H1 (cell line): ENCODE data around the gene KCNQ1.

Experiments used
- BRCA1 ChIP-seq: IDR thresholded peaks from 2 replicates; pipeline ENCODE4 v1.6.1; 2012; ENCODE audit warnings: low read depth, low read length, improper control_type of control experiment
- E2F6 ChIP-seq: IDR thresholded peaks from 2 replicates; pipeline ENCODE4 v1.6.1; 2012; ENCODE audit warnings: inconsistent platforms
- EZH2 ChIP-seq: fragments of 200-600 bp; sonication (generic); IDR thresholded peaks from 2 replicates; pipeline ENCODE4 v1.7.1; 2012; ENCODE audit warnings: low read depth, mild to moderate bottlenecking, moderate library complexity, low read length, inconsistent platforms; ENCODE audit not compliant: severe bottlenecking
- POLR2A ChIP-seq, 2 experiments: IDR thresholded peaks; 1 replicate in 1 of 2; 2 replicates in 1 of 2; pipeline ENCODE4 v1.6.1; 2011; ENCODE audit warnings: low read depth in 2 of 2, low read length in 2 of 2, mild to moderate bottlenecking in 2 of 2; ENCODE audit errors: control extremely low read depth in 1 of 2
- POLR2AphosphoS5 ChIP-seq: IDR thresholded peaks from 2 replicates; pipeline ENCODE4 v1.6.1; 2011; ENCODE audit warnings: low read depth, low read length
- SIN3A ChIP-seq, 2 experiments: IDR thresholded peaks in 1 of 2; conservative IDR thresholded peaks in 1 of 2; 2 replicates each; pipeline ENCODE4 v1.6.1; 2011 to 2012; ENCODE audit warnings: low read length in 2 of 2, improper control_type of control experiment in 1 of 2, low read depth in 1 of 2, mild to moderate bottlenecking in 1 of 2
- SP1 ChIP-seq: IDR thresholded peaks from 2 replicates; pipeline ENCODE4 v1.6.1; 2011; ENCODE audit warnings: low read depth, low read length
- TBP ChIP-seq: IDR thresholded peaks from 2 replicates; pipeline ENCODE4 v1.6.1; 2011; ENCODE audit warnings: low read depth, low read length, improper control_type of control experiment
- TF ChIP-seq, protein P1 (sequence below), 3 experiments: IDR thresholded peaks; 1 replicate in 2 of 3; 2 replicates in 1 of 3; pipeline versions ENCODE4 v1.5.1 to v1.6.1; 2011; ENCODE audit warnings: low read length in 3 of 3, mild to moderate bottlenecking in 3 of 3, inconsistent platforms in 2 of 3, low read depth in 1 of 3, moderate library complexity in 1 of 3; ENCODE audit not compliant: insufficient read depth in 1 of 3; ENCODE audit errors: control extremely low read depth in 1 of 3

DNA sequence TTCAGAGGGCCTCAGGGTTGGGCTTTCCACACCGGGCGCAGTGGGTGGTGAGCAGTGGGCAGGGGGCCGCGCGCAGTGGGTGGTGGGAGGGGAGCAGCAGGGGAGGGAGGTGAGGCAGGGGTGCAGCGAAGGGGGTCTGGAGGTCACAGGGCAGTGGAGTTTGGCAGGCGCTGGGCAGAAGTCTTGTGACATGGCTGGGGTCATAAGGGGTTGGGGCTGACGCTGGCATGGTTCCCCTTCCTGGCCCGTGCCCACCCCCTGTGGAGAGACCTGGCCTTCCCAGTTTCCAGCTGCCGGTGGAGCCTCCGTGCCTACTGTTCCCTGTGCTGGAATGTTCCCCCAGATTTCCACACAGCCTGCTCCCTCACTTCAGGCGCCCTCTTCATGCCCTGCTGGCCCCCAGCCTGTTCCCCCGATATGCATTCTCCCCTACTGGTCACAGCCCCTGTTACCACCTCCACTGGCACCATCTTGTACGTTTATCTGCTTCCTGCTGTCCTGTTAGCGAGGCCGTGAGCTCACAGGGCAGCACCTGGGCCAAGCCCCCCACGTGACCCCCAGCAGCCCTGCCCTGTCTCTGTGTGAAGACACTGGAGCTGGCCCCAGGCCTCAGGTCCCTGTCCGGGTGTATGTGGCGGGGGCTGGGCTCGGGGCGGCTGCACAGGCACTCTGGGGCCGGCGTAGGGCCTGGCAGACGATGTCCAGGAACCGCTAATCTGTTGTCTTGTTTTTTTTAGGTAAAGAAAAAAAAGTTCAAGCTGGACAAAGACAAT lies 143.4 kb downstream of the KCNQ1 start:
- no peak for TF ChIP-seq SIN3A (conservative IDR thresholded peaks at IDR 0.05 in 1 of 2, IDR thresholded peaks at IDR 0.05 in 1 of 2; ENCODE audit: low read depth in 1 of 2, low read length in 2 of 2)
- TF ChIP-seq EZH2 = no peak
- TF ChIP-seq POLR2AphosphoS5 = no peak
- no peak for TF ChIP-seq POLR2A (IDR thresholded peaks at IDR 0.05; ENCODE audit: control extremely low read depth in 1 of 2, low read depth in 2 of 2, low read length in 2 of 2)
- TF ChIP-seq, protein P1, sequence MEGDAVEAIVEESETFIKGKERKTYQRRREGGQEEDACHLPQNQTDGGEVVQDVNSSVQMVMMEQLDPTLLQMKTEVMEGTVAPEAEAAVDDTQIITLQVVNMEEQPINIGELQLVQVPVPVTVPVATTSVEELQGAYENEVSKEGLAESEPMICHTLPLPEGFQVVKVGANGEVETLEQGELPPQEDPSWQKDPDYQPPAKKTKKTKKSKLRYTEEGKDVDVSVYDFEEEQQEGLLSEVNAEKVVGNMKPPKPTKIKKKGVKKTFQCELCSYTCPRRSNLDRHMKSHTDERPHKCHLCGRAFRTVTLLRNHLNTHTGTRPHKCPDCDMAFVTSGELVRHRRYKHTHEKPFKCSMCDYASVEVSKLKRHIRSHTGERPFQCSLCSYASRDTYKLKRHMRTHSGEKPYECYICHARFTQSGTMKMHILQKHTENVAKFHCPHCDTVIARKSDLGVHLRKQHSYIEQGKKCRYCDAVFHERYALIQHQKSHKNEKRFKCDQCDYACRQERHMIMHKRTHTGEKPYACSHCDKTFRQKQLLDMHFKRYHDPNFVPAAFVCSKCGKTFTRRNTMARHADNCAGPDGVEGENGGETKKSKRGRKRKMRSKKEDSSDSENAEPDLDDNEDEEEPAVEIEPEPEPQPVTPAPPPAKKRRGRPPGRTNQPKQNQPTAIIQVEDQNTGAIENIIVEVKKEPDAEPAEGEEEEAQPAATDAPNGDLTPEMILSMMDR (IDR thresholded peaks at IDR 0.05; ENCODE audit: control extremely low read depth in 1 of 3, insufficient read depth in 1 of 3, low read depth in 1 of 3, low read length in 3 of 3) = no peak
- no peak for TF ChIP-seq E2F6
- TF ChIP-seq SP1 = no peak
- TF ChIP-seq BRCA1 = no peak
- no peak for TF ChIP-seq TBP
